HG02610 (cell line): ENCODE data around the gene FUT7.
"Not testable (repeated sequence)": the region's sequence is repeated elsewhere in the genome, so short reads cannot be mapped to it uniquely, and the experiment has no call there.

ENCODE experiments used
- ATAC-seq: cut with Tn5 transposase; IDR thresholded peaks from one replicate; pipeline ENCODE4 v1.9.1; 2021; ENCODE audit warnings: mild to moderate bottlenecking, moderate library complexity; ENCODE audit not compliant: unreplicated experiment

Gene FUT7

GRCh38 chr9:137067860-137068538, 36.1 kb upstream of the FUT7 start:
- no peak for ATAC-seq

- no peak for ATAC-seq
Observed at GRCh38 chr9:137066096-137066861, 34.4 kb upstream of the FUT7 start.

GRCh38 chr9:137065336-137065967, 33.6 kb upstream of the FUT7 start:
- no peak for ATAC-seq

- no peak for ATAC-seq
Observed at GRCh38 chr9:137064880-137065164, 32.9 kb upstream of the FUT7 start.

GRCh38 chr9:137064027-137064879, 32.4 kb upstream of the FUT7 start:
- ATAC-seq: no peak

GRCh38 chr9:137063311-137064026, 31.6 kb upstream of the FUT7 start:
- no peak for ATAC-seq

- not testable (repeated sequence) for ATAC-seq
Observed at GRCh38 chr9:137062798-137063197, 30.9 kb upstream of the FUT7 start.

GRCh38 chr9:137062384-137062783, 30.5 kb upstream of the FUT7 start:
- no peak for ATAC-seq

GRCh38 chr9:137058521-137059234, 26.8 kb upstream of the FUT7 start:
- no peak for ATAC-seq

GRCh38 chr9:137057545-137057944, 25.7 kb upstream of the FUT7 start:
- no peak for ATAC-seq

- ATAC-seq: no peak
Observed at GRCh38 chr9:137056739-137057415, 25.0 kb upstream of the FUT7 start.

GRCh38 chr9:137055385-137056364, 23.8 kb upstream of the FUT7 start:
- no peak for ATAC-seq

GRCh38 chr9:137054932-137055384, 23.1 kb upstream of the FUT7 start:
- ATAC-seq: no peak

- ATAC-seq: no peak
Observed at GRCh38 chr9:137053944-137054931, 22.4 kb upstream of the FUT7 start, which contains the start of gene ENTPD2. Gene ENTPD2, minus strand, starts transcription at chr9:137054061. Its CDS starts 64 bp downstream, at chr9:137053997.

- no peak for ATAC-seq
Observed at GRCh38 chr9:137052998-137053943, 21.4 kb upstream of the FUT7 start.

- no peak for ATAC-seq
Observed at GRCh38 chr9:137052293-137052692, 20.4 kb upstream of the FUT7 start.
